Measurements from ENCODE around the gene ZFYVE9.
"Not testable (repeated sequence)": the region's sequence is repeated elsewhere in the genome, so short reads cannot be mapped to it uniquely, and the experiment has no call there.

Gene ZFYVE9

DNA sequence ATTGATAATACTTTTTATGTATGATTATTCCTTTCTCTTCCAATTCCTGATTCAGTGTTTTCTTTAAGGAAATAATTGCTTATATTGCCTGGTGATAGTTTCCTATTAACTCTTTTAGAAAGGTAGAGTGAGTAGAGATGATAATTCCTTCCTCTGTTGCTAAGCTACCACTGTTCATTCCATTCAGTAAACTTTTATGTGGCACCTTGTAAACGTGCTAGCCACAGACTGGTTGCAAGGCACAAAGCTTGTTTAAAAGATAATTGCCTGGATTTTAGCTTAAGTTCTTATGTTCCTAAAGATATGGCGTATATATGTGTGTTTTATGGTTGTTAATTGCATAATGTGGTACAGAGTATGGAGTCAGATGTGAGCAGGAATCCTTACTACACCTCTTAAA, 3.2 kb downstream of the ZFYVE9 start:
- no peak for DNase-seq
- in situ Hi-C loops (cut with HindIII; ENCODE audit: low pct_ligation_motif_present, low pct_unique_long_range_greater_than_20kb, low sequenced_read_pairs), result no loop called here

DNA sequence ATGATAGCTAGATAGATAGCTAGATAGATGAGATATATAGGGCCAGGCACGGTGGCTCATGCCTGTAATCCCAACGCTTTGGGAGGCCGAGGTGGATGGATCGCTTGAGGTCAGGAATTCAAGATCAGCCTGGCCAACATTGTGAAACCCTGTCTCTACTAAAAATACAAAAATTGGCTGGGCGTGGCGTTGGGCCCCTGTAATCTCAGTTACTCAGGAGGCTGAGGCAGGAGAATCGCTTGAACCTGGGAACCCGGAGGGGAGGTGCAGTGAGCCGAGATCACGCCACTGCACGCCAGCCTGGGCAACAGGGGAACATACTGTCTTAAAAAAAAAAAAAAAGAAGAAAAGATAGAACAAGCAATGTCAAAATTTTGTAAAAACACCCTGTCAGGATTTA, 8.6 kb downstream of the ZFYVE9 start:
- DNase-seq; in situ Hi-C loops (cut with HindIII; ENCODE audit: low pct_ligation_motif_present, low pct_unique_long_range_greater_than_20kb, low sequenced_read_pairs): not testable (repeated sequence)

DNA sequence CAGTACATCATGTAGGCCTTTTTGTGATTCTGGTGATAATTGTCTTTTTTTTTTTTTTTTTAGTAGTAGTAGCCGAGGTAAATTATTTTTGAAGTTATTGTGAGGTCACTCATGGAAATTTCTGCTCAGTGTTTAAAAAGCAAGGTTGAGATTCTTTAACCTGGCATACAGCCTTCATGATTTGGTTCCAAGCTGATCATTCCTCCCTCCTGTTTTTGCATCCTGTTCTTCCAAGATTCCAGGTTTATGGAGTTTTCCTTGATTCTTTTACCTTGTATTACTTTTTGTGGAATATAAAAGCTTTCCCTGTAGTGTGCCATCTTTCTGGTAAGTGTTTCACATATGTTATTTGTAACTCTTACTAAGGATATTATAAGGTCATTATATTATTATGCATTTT, 9.1 kb downstream of the ZFYVE9 start:
- no peak for DNase-seq
- in situ Hi-C loops (cut with HindIII; ENCODE audit: low pct_ligation_motif_present, low pct_unique_long_range_greater_than_20kb, low sequenced_read_pairs), result no loop called here

DNA sequence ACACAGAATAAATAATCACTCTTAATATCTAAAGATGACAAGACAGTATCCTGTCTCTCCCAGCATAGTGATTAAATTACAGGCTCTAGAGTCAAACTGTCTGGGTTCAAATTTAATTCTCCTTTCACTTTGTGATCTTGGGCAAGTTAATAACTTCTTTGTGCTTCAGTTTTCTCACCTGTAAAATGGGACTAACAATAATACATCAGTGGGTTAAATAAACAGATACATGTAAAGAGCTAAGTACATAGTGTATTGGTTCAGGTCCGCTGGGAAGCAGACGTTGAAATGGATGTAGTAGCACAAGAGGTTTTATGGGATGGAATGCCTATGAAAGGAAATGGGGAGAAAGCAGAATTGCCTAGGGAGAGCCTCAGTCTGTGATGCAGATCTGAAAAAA, 10.7 kb downstream of the ZFYVE9 start:
- in situ Hi-C loops (cut with HindIII; ENCODE audit: low pct_ligation_motif_present, low pct_unique_long_range_greater_than_20kb, low sequenced_read_pairs), result no loop called here
- DNase-seq, result no peak

DNA sequence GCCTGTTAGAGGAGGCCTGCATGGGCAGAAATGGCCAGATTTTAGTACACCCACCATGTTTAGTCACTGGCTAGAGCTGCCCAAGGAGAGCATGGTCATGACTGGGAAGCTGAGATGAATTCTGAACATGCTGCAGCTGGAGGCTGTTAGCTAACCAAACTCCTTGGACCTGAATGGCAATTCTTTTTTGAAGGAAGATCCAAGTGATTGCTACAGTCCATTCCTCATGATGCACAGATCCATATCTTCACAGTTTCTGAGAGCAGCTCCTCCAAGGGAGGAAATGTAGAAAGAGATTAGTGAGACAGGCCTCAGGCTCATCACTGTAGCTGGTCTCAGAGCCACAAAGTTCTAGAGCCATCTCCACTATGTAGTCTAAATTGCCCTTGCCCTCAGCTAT, 11.1 kb downstream of the ZFYVE9 start:
- in situ Hi-C loops (cut with HindIII; ENCODE audit: low pct_ligation_motif_present, low pct_unique_long_range_greater_than_20kb, low sequenced_read_pairs), result no loop called here
- DNase-seq, result no peak

DNA sequence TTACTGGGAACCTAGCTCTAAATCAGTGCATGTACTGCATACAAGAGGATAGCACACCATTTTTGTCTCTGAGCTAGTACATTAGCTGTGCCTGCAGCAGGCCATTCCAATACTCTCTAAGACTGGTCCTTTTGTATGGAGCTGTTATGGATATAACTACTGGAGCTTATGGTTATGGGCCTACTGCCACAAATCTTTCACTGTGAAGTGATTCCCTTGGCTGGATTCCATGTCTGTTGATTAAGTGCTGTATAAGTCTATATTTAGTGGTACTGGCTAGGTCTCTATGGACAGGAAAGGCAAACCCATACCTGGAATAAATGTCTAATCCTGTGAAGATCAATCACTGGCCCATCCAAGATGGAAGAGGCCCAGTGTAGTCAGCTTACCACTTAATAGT, 12.0 kb downstream of the ZFYVE9 start:
- no peak for DNase-seq
- in situ Hi-C loops (cut with HindIII; ENCODE audit: low pct_ligation_motif_present, low pct_unique_long_range_greater_than_20kb, low sequenced_read_pairs), result no loop called here

DNA sequence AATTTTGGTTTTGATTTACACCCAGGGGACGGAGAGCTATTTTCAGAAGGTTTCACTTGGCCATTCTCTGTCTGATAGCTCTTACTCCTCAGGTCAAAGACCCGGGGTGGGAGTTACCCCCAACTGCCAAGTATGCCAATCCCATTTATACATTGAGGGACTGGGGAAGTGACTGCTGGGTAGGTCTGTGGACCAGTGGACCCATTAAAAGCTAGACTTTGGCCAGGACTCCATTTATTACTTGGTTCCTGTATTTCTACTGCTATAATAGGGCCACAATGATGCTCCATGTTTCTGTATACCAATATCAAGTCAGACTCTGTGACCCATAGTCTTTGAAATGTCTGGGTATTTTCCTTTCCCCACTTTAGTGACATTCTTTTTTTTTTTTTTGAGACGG, 14.6 kb downstream of the ZFYVE9 start:
- DNase-seq, result no peak
- in situ Hi-C loops (cut with HindIII; ENCODE audit: low pct_ligation_motif_present, low pct_unique_long_range_greater_than_20kb, low sequenced_read_pairs), result no loop called here

DNA sequence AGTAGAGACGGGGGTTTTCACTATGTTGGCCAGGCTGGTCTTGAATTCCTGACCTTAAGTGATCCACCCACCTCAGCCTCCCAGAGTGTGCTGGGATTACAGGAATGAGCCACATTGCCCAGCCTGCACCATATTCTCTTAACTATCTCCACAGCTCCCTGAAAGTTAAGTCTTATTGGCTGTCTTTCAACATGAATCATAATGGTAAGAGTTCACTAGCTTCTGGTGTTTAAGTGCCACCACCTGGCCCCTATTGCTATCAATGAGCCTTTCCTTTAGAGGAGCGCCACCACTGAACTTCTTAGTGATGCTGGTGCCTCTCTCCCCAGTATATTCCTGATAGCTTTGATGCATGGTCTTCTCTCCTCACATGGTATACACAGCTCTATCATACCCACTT, 15.7 kb downstream of the ZFYVE9 start:
- peak; percentile 27 for DNase-seq
- in situ Hi-C loops (cut with HindIII; ENCODE audit: low pct_ligation_motif_present, low pct_unique_long_range_greater_than_20kb, low sequenced_read_pairs), result no loop called here

DNA sequence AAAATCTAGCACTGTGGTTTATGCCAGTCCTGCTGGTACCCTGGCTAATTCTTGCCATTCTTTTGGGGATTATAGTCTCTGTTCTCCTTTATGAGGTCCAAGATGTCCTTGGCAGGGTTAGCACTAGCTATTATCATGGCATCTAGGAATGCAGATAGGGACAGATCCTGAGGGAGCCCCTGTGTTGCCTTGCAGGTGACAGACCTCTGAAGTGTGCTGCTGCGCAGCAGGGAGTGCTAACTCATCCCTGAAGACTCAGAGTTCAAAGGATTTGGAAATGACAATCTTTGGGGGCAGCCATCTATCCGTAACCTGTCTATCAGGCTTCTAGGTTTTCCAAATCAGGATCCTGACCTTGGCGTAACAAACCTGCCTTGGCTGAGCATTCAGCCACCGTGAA, 16.3 kb downstream of the ZFYVE9 start:
- in situ Hi-C loops (cut with HindIII; ENCODE audit: low pct_ligation_motif_present, low pct_unique_long_range_greater_than_20kb, low sequenced_read_pairs), result no loop called here
- no peak for DNase-seq

DNA sequence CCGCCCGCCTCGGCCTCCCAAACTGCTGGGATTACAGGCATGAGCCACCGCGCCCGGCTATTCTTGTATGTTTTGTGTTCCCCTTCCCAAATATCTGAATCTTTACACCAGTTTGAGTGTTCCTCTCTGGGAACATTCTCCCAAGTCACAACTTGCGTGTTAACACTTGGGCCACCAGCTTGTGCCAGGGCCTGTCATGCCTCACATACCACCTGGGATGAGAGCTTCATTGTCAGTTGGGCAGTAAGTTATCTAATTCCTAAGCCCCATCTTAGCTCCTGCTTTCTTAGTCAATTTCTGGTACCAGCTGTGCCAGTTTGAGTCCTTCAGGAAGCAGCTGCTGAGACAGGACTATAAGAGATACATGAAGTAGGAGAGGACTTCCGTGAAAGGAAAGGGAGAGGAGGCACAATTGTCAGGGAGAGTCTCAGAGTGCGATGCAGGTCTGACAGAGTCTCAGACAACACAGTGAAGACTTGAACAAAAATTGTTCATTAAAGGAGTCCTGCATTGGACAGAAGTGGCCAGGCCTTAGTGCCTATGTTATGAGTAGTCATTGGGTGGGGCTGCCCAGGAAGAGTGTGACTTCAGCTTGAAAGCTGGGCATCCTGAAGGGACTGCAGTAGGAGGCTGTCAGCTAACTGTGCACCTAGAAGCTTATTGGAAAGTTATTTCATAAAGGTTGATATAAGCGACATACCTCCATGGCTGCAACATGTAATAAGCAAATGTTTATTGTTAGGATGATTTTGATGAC, 17.3 kb downstream of the ZFYVE9 start:
- in situ Hi-C loops (cut with HindIII; ENCODE audit: low pct_ligation_motif_present, low pct_unique_long_range_greater_than_20kb, low sequenced_read_pairs), result no loop called here
- no peak for DNase-seq

DNA sequence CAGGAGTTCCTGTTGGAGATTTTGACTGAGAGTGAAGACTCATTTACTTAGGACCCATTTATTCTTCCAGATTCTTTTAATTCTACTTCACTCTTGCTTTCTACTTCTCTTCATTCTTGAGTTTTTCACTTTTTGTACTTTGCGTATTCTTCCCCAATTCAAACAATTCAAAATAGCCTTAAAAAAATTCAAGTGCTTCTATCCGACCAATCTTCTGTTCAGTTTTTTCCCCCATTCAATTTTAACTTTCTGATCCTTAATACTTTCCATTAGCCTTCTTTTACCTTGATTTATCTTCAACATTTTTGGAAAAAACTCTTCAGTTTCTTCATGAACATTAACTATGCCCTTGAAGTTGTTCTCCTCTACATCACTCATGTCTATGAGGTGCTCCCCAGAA, 21.1 kb downstream of the ZFYVE9 start:
- no peak for DNase-seq
- in situ Hi-C loops (cut with HindIII; ENCODE audit: low pct_ligation_motif_present, low pct_unique_long_range_greater_than_20kb, low sequenced_read_pairs), result no loop called here

DNA sequence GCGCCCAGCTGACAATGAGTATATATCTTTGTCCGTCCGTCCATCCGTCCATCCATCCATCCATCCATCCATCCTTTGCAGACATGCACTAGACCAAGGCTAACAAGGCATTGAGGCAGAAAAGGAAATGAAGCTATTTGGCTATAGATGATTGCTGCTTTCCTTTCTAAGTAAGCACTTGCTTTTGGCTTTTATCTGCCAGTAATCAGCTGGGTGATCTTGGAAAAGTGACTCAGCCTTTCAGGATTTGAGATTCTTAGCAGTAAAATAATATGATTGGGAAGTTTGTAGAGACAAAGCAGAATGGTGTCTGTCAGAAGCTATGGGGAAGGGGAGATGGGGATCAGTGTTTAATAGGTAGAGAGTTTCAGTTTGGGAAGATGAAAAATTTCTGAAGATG, 22.7 kb downstream of the ZFYVE9 start:
- in situ Hi-C loops (cut with HindIII; ENCODE audit: low pct_ligation_motif_present, low pct_unique_long_range_greater_than_20kb, low sequenced_read_pairs), result no loop called here

DNA sequence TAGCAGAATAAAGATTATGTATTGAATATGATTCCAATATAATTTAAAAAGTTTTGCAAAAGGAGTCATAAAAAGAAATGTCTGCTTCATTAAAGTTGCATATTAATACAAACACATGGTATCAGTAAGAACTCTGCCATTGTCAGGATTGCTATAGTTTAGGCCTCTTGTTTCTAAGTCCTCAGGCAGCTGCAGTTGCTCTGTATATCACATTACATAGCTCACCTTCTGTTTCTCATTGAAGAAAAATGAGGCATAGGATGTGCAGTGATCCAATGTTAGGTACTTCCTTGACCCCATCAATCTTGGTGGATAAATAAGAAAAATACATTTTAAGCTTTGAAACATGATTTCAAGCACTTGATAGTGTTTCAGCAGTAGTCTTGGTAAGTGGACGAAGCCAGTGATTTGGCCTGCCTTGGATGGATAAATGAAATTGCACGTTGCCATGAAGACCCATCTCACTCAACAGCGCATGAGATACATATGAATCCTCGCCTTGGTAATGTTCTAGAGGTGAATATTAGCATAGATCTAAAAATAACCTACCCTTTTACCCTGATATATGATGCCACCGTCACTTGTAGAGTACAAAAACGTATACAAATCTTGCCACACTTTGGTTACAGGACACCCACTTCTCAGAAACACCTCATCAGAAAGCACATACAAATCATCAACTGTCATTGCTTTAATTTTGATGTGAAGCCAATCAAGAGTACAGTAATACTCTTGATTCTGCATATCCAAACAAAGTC, 25.3 kb downstream of the ZFYVE9 start:
- DNase-seq, result no peak
- in situ Hi-C loops (cut with HindIII; ENCODE audit: low pct_ligation_motif_present, low pct_unique_long_range_greater_than_20kb, low sequenced_read_pairs), result no loop called here

More for the DNA sequence above, 22.7 kb downstream of the ZFYVE9 start:
- DNase-seq, result no peak

DNA sequence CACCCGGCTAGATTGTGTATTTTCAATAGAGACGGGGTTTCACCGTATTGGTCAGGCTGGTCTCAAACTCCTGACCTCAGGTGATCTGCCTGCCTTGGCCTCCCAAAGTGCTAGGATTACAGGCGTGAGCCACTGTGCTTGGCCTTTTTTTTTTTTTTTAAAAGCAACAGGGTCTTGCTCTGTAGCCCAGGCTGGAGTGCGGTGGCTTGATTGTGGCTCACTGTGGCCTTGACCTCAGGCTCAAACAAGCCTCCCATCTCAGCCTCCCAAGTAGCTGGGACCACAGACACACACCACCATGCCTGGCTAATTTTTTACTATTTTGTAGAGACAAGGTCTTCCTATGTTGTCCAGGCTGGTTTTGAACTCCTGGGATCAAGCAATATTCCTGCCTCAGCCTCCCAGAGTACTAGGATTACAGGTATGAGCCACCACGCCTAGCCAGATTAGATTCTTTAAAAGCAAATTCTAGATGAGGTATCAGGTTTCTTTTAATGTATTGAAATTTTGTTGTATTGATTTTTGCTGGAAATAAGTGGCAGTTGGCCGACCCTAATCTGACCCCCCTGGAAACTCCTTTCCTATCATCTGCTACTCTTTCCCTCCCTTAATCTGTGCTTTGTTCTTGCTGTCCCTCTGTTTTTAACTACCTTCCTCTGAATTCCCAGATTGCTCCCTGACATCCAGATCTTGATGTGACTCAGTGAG, 26.6 kb downstream of the ZFYVE9 start:
- in situ Hi-C loops (cut with HindIII; ENCODE audit: low pct_ligation_motif_present, low pct_unique_long_range_greater_than_20kb, low sequenced_read_pairs), result no loop called here
- no peak for DNase-seq

DNA sequence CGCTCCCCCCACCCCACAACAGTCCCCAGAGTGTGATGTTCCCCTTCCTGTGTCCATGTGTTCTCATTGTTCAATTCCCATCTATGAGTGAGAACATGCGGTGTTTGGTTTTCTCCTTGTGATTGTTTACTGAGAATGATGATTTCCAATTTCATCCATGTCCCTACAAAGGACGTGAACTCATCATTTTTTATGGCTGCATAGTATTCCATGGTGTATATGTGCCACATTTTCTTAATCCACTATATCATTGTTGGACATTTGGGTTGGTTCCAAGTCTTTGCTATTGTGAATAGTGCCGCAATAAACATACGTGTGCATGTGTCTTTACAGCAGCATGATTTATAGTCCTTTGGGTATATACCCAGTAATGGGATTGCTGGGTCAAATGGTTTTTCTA, 29.3 kb downstream of the ZFYVE9 start:
- DNase-seq; in situ Hi-C loops (cut with HindIII; ENCODE audit: low pct_ligation_motif_present, low pct_unique_long_range_greater_than_20kb, low sequenced_read_pairs): not testable (repeated sequence)

DNA sequence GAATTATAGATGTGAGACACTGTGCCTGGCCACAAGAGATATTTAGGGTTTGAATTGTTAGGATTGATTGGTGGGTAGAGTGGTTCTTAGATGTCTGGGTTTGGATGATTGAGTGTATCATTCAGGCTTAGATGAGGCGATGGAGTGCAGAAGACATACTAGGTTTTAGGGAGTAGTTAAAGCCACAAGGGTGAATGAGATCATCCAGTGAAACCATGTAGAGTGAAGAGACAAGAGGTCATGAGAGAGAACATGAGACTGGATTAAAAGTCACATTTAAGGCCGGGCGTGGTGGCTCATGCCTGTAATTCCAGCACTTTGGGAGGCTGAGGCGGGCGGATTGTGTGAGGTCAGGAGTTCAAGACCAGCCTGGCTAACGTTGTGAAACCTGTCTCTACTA, 37.2 kb downstream of the ZFYVE9 start:
- DNase-seq, result no peak
- in situ Hi-C loops (cut with HindIII; ENCODE audit: low pct_ligation_motif_present, low pct_unique_long_range_greater_than_20kb, low sequenced_read_pairs), result no loop called here

DNA sequence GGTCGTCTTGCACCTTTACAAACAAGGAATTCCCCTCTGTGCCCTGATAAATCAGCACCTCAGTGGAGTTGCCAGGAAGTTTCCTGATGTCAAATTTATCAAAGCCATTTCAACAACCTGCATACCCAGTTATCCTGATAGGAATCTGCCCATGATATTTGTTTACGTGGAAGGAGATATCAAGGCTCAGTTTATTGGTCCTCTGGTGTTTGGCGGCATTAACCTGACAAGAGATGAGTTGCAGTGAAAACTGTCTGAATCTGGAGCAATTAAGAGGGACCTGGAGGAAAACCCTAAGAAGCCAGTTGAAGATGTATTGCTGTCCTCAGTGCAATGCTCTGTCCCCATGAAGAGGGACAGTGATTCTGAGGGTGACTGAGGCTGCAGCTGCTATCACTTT, 38.3 kb downstream of the ZFYVE9 start:
- no peak for DNase-seq
- in situ Hi-C loops (cut with HindIII; ENCODE audit: low pct_ligation_motif_present, low pct_unique_long_range_greater_than_20kb, low sequenced_read_pairs), result no loop called here

DNA sequence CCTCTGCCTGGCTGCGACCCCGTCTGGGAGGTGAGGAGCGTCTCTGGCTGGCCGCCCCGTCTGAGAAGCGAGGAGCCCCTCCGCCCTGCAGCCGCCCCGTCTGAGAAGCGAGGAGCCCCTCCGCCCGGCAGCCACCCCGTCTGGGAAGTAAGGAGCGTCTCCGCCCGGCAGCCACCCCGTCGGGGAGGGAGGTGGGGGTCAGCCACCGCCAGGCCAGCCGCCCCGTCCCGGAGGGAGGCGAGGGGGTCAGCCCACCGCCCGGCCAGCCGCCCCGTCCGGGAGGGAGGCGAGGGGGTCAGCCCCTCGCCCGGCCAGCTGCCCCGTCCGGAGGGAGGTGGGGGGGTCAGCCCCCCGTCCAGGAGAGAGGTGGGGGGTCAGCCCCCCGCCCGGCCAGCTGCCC, 39.9 kb downstream of the ZFYVE9 start:
- in situ Hi-C loops (cut with HindIII; ENCODE audit: low pct_ligation_motif_present, low pct_unique_long_range_greater_than_20kb, low sequenced_read_pairs); DNase-seq: not testable (repeated sequence)

DNA sequence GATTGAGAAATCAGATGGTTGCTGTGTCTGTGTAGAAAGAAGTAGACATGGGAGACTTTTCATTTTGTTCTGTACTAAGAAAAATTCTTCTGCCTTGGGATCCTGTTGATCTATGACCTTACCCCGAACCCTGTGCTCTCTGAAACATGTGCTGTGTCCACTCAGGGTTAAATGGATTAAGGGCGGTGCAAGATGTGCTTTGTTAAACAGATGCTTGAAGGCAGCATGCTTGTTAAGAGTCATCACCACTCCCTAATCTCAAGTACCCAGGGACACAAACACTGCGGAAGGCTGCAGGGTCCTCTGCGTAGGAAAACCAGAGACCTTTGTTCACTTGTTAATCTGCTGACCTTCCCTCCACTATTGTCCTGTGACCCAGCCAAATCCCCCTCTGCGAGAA, 40.4 kb downstream of the ZFYVE9 start:
- DNase-seq; in situ Hi-C loops (cut with HindIII; ENCODE audit: low pct_ligation_motif_present, low pct_unique_long_range_greater_than_20kb, low sequenced_read_pairs): not testable (repeated sequence)

Measured in ACHN (cell line).